NK-92 treated with Interleukin-12 subunit alpha and Interleukin-12 subunit beta, amount 100 ng/mL, for 24 hours (cell line): ENCODE data around the gene PFN3.
"Not testable (repeated sequence)": the region's sequence is repeated elsewhere in the genome, so short reads cannot be mapped to it uniquely, and the experiment has no call there.

Experiments
- DNase-seq: peaks from one replicate; lab custom pipeline; 2025; lab: John Stamatoyannopoulos, UW

PFN3 gene

GRCh38 chr5:177372034-177372896 is 28.2 kb downstream of the PFN3 start:
- no peak for DNase-seq

- DNase-seq: no peak
These were observed 29.1 kb downstream of the PFN3 start for GRCh38 chr5:177371120-177372033.

GRCh38 chr5:177370488-177371119 is 29.9 kb downstream of the PFN3 start:
- DNase-seq: no peak

GRCh38 chr5:177369645-177370440 is 30.6 kb downstream of the PFN3 start:
- no peak for DNase-seq

GRCh38 chr5:177368869-177369644 is 31.4 kb downstream of the PFN3 start:
- DNase-seq: no peak

GRCh38 chr5:177367981-177368868 is 32.2 kb downstream of the PFN3 start:
- DNase-seq: no peak

GRCh38 chr5:177367323-177367848 is 33.1 kb downstream of the PFN3 start:
- no peak for DNase-seq

- DNase-seq: no peak
These were observed 33.7 kb downstream of the PFN3 start for GRCh38 chr5:177366528-177367322.

GRCh38 chr5:177365845-177366527 is 34.5 kb downstream of the PFN3 start:
- DNase-seq: no peak

- DNase-seq: no peak
These were observed 36.1 kb downstream of the PFN3 start for GRCh38 chr5:177364159-177364962.

GRCh38 chr5:177363565-177363964 is 36.9 kb downstream of the PFN3 start:
- no peak for DNase-seq

GRCh38 chr5:177362610-177363507 is 37.6 kb downstream of the PFN3 start:
- no peak for DNase-seq

- no peak for DNase-seq
These were observed 38.2 kb downstream of the PFN3 start for GRCh38 chr5:177362292-177362609.

- no peak for DNase-seq
These were observed 38.8 kb downstream of the PFN3 start for GRCh38 chr5:177361418-177362291.

- DNase-seq: not testable (repeated sequence)
These were observed 39.7 kb downstream of the PFN3 start for GRCh38 chr5:177360740-177361139.
